DOHH2 (cell line): ENCODE measurements around the gene MTRR.

Source experiments
- H3F3A ChIP-seq: fragments of 200-600 bp; sonication (generic), shearing (Covaris generic); 2 replicates; pipeline ENCODE4 v1.6.0; 2016; ENCODE audit warnings: antibody characterized with exemption, mild to moderate bottlenecking; ENCODE audit not compliant: control insufficient read depth, insufficient read depth
- H3K27ac ChIP-seq: fragments of 200-600 bp; sonication (generic); 2 replicates; pipeline ENCODE4 v1.5.1; 2014; ENCODE audit warnings: low read depth, mild to moderate bottlenecking, low read length, moderate library complexity
- H3K27me3 ChIP-seq: fragments of 200-600 bp; sonication (generic); 2 replicates; pipeline ENCODE4 v1.6.1; 2014; ENCODE audit warnings: mild to moderate bottlenecking, low read length, mixed read lengths; ENCODE audit not compliant: control insufficient read depth
- H3K36me3 ChIP-seq: fragments of 200-600 bp; sonication (generic); 2 replicates; pipeline ENCODE4 v1.6.1; 2014; ENCODE audit warnings: mild to moderate bottlenecking, low read length, moderate library complexity, mixed read lengths; ENCODE audit not compliant: control insufficient read depth
- H3K4me1 ChIP-seq: fragments of 200-600 bp; sonication (generic); 2 replicates; pipeline ENCODE4 v1.6.1; 2014; ENCODE audit warnings: mild to moderate bottlenecking, low read length, mixed read lengths; ENCODE audit not compliant: control insufficient read depth
- H3K4me2 ChIP-seq: fragments of 200-600 bp; sonication (generic); 2 replicates; pipeline ENCODE4 v1.6.0; 2014; ENCODE audit warnings: mild to moderate bottlenecking, low read length, moderate library complexity
- H3K4me3 ChIP-seq: fragments of 200-600 bp; sonication (generic); 2 replicates; pipeline ENCODE4 v1.5.1; 2014; ENCODE audit warnings: mild to moderate bottlenecking, low read length, mixed read lengths
- H3K79me2 ChIP-seq: fragments of 200-600 bp; sonication (generic); 2 replicates; pipeline ENCODE4 v1.6.1; 2014; ENCODE audit warnings: mild to moderate bottlenecking, low read length, mixed read lengths; ENCODE audit not compliant: control insufficient read depth
- H3K9me2 ChIP-seq: fragments of 200-600 bp; sonication (generic); replicated peaks from 2 replicates; pipeline ENCODE4 v1.6.1; 2014; ENCODE audit warnings: mild to moderate bottlenecking, low read length, mixed read lengths; ENCODE audit not compliant: control insufficient read depth
- H3K9me3 ChIP-seq: fragments of 200-600 bp; sonication (generic); 2 replicates; pipeline ENCODE4 v1.6.1; 2014; ENCODE audit warnings: antibody characterized with exemption, low read length, mixed read lengths; ENCODE audit not compliant: control insufficient read depth, insufficient read depth
- H4K20me1 ChIP-seq: fragments of 200-600 bp; sonication (generic); 2 replicates; pipeline ENCODE4 v1.6.0; 2014; ENCODE audit warnings: low read depth, mild to moderate bottlenecking, antibody characterized with exemption, low read length, moderate library complexity; ENCODE audit not compliant: control insufficient read depth, insufficient read depth
- CTCF ChIP-seq: fragments of 200-600 bp; sonication (generic); IDR thresholded peaks from one replicate; pipeline ENCODE4 v1.5.1; 2014; ENCODE audit warnings: antibody characterized with exemption, mild to moderate bottlenecking, low read depth, low read length; ENCODE audit not compliant: poor library complexity, severe bottlenecking
- EZH2phosphoT487 ChIP-seq: fragments of 200-600 bp; sonication (generic); IDR thresholded peaks from 2 replicates; pipeline ENCODE4 v1.6.1; 2017; ENCODE audit warnings: borderline replicate concordance, mild to moderate bottlenecking, antibody characterized with exemption, low read length, moderate library complexity, mixed read lengths

The MTRR gene

GRCh38 chr5:7904170-7904569 is 35.2 kb downstream of the MTRR start:
- H4K20me1 ChIP-seq: no peaks in the 10 kb centered on the region
- no peaks in the 10 kb centered on the region for H3K79me2 ChIP-seq
- no peaks in the 10 kb centered on the region for H3K27me3 ChIP-seq
- H3K9me2 ChIP-seq: no peaks in the 10 kb centered on the region
- H3K27ac ChIP-seq: no peak overlapping the region
- no peak overlapping the region for H3K4me3 ChIP-seq
- H3K4me2 ChIP-seq: no peak overlapping the region
- no peaks in the 10 kb centered on the region for H3F3A ChIP-seq
- TF ChIP-seq CTCF (no peak), EZH2phosphoT487 (no peak)
- no peaks in the 10 kb centered on the region for H3K4me1 ChIP-seq
- no peaks in the 10 kb centered on the region for H3K9me3 ChIP-seq
- peaks cover 80% of the 10 kb centered on the region for H3K36me3 ChIP-seq

- Histone ChIP-seq H3K9me3 (no peaks in the 10 kb centered on the region), H4K20me1 (no peaks in the 10 kb centered on the region), H3K4me3 (no peak overlapping the region), H3K9me2 (no peaks in the 10 kb centered on the region), H3K27ac (no peak overlapping the region), H3K27me3 (no peaks in the 10 kb centered on the region), H3K4me2 (no peak overlapping the region), H3F3A (no peaks in the 10 kb centered on the region), H3K79me2 (no peaks in the 10 kb centered on the region), H3K4me1 (no peaks in the 10 kb centered on the region), H3K36me3 (peaks cover 48% of the 10 kb centered on the region)
- TF ChIP-seq CTCF (no peak), EZH2phosphoT487 (no peak)
Measured at GRCh38 chr5:7907612-7908011, 38.7 kb downstream of the MTRR start.

GRCh38 chr5:7908317-7908716 is 39.4 kb downstream of the MTRR start:
- Histone ChIP-seq H3K4me3 (no peak overlapping the region), H3F3A (no peaks in the 10 kb centered on the region), H3K79me2 (no peaks in the 10 kb centered on the region), H3K9me3 (no peaks in the 10 kb centered on the region), H3K4me2 (no peak overlapping the region), H3K36me3 (peaks cover 41% of the 10 kb centered on the region), H3K9me2 (no peaks in the 10 kb centered on the region), H4K20me1 (no peaks in the 10 kb centered on the region), H3K4me1 (no peaks in the 10 kb centered on the region), H3K27me3 (no peaks in the 10 kb centered on the region), H3K27ac (no peak overlapping the region)
- TF ChIP-seq CTCF (no peak), EZH2phosphoT487 (no peak)
